GM23338 (cell line): ENCODE data around the gene GSTA5. TPM values are rescaled to one million over a fixed set of nuclear protein-coding genes. Genes with fewer than 3 reads are reported as not detected.
"Not testable (repeated sequence)": the region's sequence is repeated elsewhere in the genome, so short reads cannot be mapped to it uniquely, and the experiment has no call there.

Source experiments
- ATAC-seq: fragments of 200-7000 bp; cut with Tn5 transposase; 3 replicates; pipeline ENCODE4 v1.9.1; 2020
- DNase-seq: peaks from one replicate; pipeline ENCODE4 v3.0.0-alpha.2; 2015; ENCODE audit warnings: low spot score
- H2AFZ ChIP-seq: fragments of 200-600 bp; sonication (generic); 2 replicates; pipeline ENCODE4 v1.8.0; 2016; ENCODE audit warnings: antibody characterized with exemption, mild to moderate bottlenecking, moderate library complexity
- H3F3A ChIP-seq: fragments of 200-600 bp; sonication (generic); replicated peaks from 2 replicates; pipeline ENCODE4 v1.8.0; 2017; ENCODE audit warnings: antibody characterized with exemption, mixed run types, low read depth
- H3K27ac ChIP-seq: fragments of 200-600 bp; sonication (generic); 2 replicates; pipeline ENCODE4 v1.6.1; 2016; ENCODE audit warnings: low read depth
- H3K27me3 ChIP-seq: fragments of 200-600 bp; sonication (generic); 2 replicates; pipeline ENCODE4 v1.8.0; 2016; ENCODE audit warnings: mild to moderate bottlenecking, mixed run types, moderate library complexity; ENCODE audit not compliant: insufficient read depth
- H3K36me3 ChIP-seq: fragments of 200-600 bp; sonication (generic); 2 replicates; pipeline ENCODE4 v1.8.0; 2016; ENCODE audit warnings: mild to moderate bottlenecking; ENCODE audit not compliant: insufficient read depth
- H3K4me1 ChIP-seq: fragments of 200-600 bp; sonication (generic); 2 replicates; pipeline ENCODE4 v1.8.0; 2016; ENCODE audit warnings: mild to moderate bottlenecking, moderate library complexity; ENCODE audit not compliant: insufficient read depth
- H3K4me2 ChIP-seq: fragments of 200-600 bp; sonication (generic); 2 replicates; pipeline ENCODE4 v1.7.1; 2017; ENCODE audit warnings: mixed run types
- H3K4me3 ChIP-seq: fragments of 200-600 bp; sonication (generic); 2 replicates; pipeline ENCODE4 v1.6.1; 2016; ENCODE audit warnings: mixed run types
- H3K79me2 ChIP-seq: fragments of 200-600 bp; sonication (generic); replicated peaks from 2 replicates; pipeline ENCODE4 v1.8.0; 2017; ENCODE audit warnings: mild to moderate bottlenecking; ENCODE audit not compliant: insufficient read depth
- H3K9me2 ChIP-seq: fragments of 200-600 bp; sonication (generic); 2 replicates; pipeline ENCODE4 v1.8.0; 2017; ENCODE audit not compliant: insufficient read depth
- H4K20me1 ChIP-seq: fragments of 200-600 bp; sonication (generic); replicated peaks from 2 replicates; pipeline ENCODE4 v1.8.0; 2017; ENCODE audit warnings: mild to moderate bottlenecking; ENCODE audit not compliant: insufficient read depth
- H3K27ac Mint-ChIP-seq: 2 replicates; pipeline ENCODE4 v1.8.0; 2020; ENCODE audit warnings: inconsistent platforms, mild to moderate bottlenecking, moderate library complexity, mixed read lengths
- H3K27me3 Mint-ChIP-seq: 3 replicates; pipeline ENCODE4 v1.8.0; 2022; ENCODE audit warnings: low read depth, mild to moderate bottlenecking, moderate library complexity, mixed read lengths, inconsistent platforms; ENCODE audit not compliant: insufficient read depth, poor library complexity
- H3K36me3 Mint-ChIP-seq: 3 replicates; pipeline ENCODE4 v1.8.0; 2021; ENCODE audit warnings: low read depth, mild to moderate bottlenecking, inconsistent platforms, moderate library complexity, mixed read lengths
- H3K4me1 Mint-ChIP-seq: 3 replicates; pipeline ENCODE4 v1.8.0; 2020; ENCODE audit warnings: mild to moderate bottlenecking, inconsistent platforms, mixed read lengths
- H3K4me3 Mint-ChIP-seq: 3 replicates; pipeline ENCODE4 v1.8.0; 2021; ENCODE audit warnings: moderate library complexity, mild to moderate bottlenecking, inconsistent platforms, mixed read lengths
- H3K9me3 Mint-ChIP-seq: 3 replicates; pipeline ENCODE4 v1.8.0; 2020; ENCODE audit warnings: moderate library complexity, mild to moderate bottlenecking, inconsistent platforms, mixed read lengths
- CREB1 ChIP-seq: fragments of 250-450 bp; sonication (Bioruptor Pico); IDR thresholded peaks from 2 replicates; pipeline ENCODE4 v1.5.0; 2020; ENCODE audit warnings: low read depth, mild to moderate bottlenecking, moderate library complexity
- CTCF ChIP-seq, 2 experiments: fragments of 200-600 bp in 1 of 2; sonication (generic) in 1 of 2; conservative IDR thresholded peaks; 2 replicates each; pipeline versions ENCODE4 v1.5.1 to v1.6.1; 2016 to 2017; ENCODE audit warnings: antibody characterized with exemption in 2 of 2, low read depth in 2 of 2, mild to moderate bottlenecking in 2 of 2, moderate library complexity in 1 of 2
- EZH2 ChIP-seq: fragments of 200-600 bp; sonication (generic); IDR thresholded peaks from one replicate; pipeline ENCODE4 v1.8.0; 2017; ENCODE audit warnings: antibody characterized with exemption, mild to moderate bottlenecking, low read depth; ENCODE audit not compliant: unreplicated experiment
- EZH2phosphoT487 ChIP-seq: fragments of 200-600 bp; sonication (generic); IDR thresholded peaks from one replicate; pipeline ENCODE4 v1.8.1; 2018; ENCODE audit warnings: antibody characterized with exemption; ENCODE audit not compliant: unreplicated experiment
- JUNB ChIP-seq: IDR thresholded peaks from one replicate; pipeline ENCODE4 v1.6.1; 2016; ENCODE audit warnings: antibody characterized with exemption; ENCODE audit not compliant: unreplicated experiment
- NANOG ChIP-seq: IDR thresholded peaks from 2 replicates; pipeline ENCODE4 v1.6.1; 2016; ENCODE audit warnings: antibody characterized with exemption, borderline replicate concordance
- POLR2AphosphoS5 ChIP-seq: IDR thresholded peaks from 2 replicates; pipeline ENCODE4 v1.6.1; 2016; ENCODE audit warnings: antibody characterized with exemption, low read depth
- STAT1 ChIP-seq: IDR thresholded peaks from one replicate; pipeline ENCODE4 v1.6.1; 2016; ENCODE audit warnings: antibody characterized with exemption; ENCODE audit not compliant: unreplicated experiment
- ZNF114 ChIP-seq: fragments of 250-450 bp; sonication (Bioruptor Pico); IDR thresholded peaks from 2 replicates; pipeline ENCODE4 v1.5.0; 2020; ENCODE audit warnings: mild to moderate bottlenecking, moderate library complexity
- polyA plus RNA-seq: library from polyadenylated mRNA; unstranded; fragments of >200 nt; fragmentation: Nextera tagmentation; extraction: Ambion mirVana; gene quantifications from 2 replicates; pipeline ENCODE4 v1.2.1, GENCODE V29; 2016
- total RNA-seq: library from RNA; depleted of rRNA; stranded (reverse); fragments of >200 nt; shearing (Covaris generic); gene quantifications from 2 replicates; pipeline ENCODE4 v1.2.3, GENCODE V29; 2014
- TF ChIP-seq, protein P1 (sequence below): IDR thresholded peaks from one replicate; pipeline ENCODE4 v1.6.1; 2018; ENCODE audit warnings: antibody characterized with exemption; ENCODE audit not compliant: unreplicated experiment

GSTA5 gene
- total and polyA plus RNA-seq, 2 experiments from 2014 or later, result not detected

- Histone ChIP-seq H3F3A (no peaks in the 10 kb centered on the region), H3K27me3 (no peaks in the 10 kb centered on the region), H2AFZ (no peak overlapping the region), H4K20me1 (no peaks in the 10 kb centered on the region), H3K4me1 (no peaks in the 10 kb centered on the region), H3K36me3 (no peaks in the 10 kb centered on the region), H3K27ac (no peak overlapping the region), H3K79me2 (no peaks in the 10 kb centered on the region), H3K4me3 (no peak overlapping the region), H3K4me2 (no peak overlapping the region), H3K9me2 (no peaks in the 10 kb centered on the region)
- H3K27ac Mint-ChIP-seq, result no peak overlapping the region
- H3K27me3 Mint-ChIP-seq, result peaks cover 1% of the 10 kb centered on the region
- H3K36me3 Mint-ChIP-seq, result no peaks in the 10 kb centered on the region
- DNase-seq (no peak), ATAC-seq (no peak)
- H3K4me3 Mint-ChIP-seq, result no peak overlapping the region
- TF ChIP-seq CTCF (conservative IDR thresholded peaks at IDR 0.05; ENCODE audit: low read depth in 2 of 2), result no peak
- no peak for TF ChIP-seq EZH2
- no peak for TF ChIP-seq ZNF114 (CRISPR knock-in tag)
- no peak for TF ChIP-seq POLR2AphosphoS5
- TF ChIP-seq STAT1, result no peak
- TF ChIP-seq NANOG, result no peak
- no peak for TF ChIP-seq JUNB
- TF ChIP-seq, protein P1, sequence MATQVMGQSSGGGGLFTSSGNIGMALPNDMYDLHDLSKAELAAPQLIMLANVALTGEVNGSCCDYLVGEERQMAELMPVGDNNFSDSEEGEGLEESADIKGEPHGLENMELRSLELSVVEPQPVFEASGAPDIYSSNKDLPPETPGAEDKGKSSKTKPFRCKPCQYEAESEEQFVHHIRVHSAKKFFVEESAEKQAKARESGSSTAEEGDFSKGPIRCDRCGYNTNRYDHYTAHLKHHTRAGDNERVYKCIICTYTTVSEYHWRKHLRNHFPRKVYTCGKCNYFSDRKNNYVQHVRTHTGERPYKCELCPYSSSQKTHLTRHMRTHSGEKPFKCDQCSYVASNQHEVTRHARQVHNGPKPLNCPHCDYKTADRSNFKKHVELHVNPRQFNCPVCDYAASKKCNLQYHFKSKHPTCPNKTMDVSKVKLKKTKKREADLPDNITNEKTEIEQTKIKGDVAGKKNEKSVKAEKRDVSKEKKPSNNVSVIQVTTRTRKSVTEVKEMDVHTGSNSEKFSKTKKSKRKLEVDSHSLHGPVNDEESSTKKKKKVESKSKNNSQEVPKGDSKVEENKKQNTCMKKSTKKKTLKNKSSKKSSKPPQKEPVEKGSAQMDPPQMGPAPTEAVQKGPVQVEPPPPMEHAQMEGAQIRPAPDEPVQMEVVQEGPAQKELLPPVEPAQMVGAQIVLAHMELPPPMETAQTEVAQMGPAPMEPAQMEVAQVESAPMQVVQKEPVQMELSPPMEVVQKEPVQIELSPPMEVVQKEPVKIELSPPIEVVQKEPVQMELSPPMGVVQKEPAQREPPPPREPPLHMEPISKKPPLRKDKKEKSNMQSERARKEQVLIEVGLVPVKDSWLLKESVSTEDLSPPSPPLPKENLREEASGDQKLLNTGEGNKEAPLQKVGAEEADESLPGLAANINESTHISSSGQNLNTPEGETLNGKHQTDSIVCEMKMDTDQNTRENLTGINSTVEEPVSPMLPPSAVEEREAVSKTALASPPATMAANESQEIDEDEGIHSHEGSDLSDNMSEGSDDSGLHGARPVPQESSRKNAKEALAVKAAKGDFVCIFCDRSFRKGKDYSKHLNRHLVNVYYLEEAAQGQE, result no peak
- no peak for TF ChIP-seq CREB1 (CRISPR knock-in tag)
- TF ChIP-seq EZH2phosphoT487, result no peak
- peaks cover 6% of the 10 kb centered on the region; the same call in 2 of the 3 replicates for H3K4me1 Mint-ChIP-seq
- no peaks in the 10 kb centered on the region for H3K9me3 Mint-ChIP-seq
Measured at GRCh38 chr6:52801188-52801841, 39.3 kb downstream of the GSTA5 start.

DNA sequence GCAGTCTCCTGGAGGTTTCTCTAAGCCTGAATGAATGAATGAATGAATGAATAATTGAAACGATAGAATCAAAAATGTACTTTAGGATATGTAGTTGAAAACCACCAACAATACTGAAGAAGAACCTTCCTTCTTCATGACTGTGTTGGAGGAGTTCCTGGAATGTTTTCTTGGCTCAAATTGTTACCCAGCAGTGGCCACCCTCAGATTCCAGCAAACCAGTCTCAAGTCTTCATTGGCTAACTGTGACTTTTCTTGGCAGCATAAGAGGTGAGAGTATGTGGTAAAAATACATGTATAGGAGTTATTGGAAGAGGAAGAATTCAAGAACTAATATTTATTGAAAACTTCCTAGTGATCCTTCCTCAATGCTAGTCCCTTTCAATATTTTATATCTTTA, 41.3 kb downstream of the GSTA5 start:
- H2AFZ ChIP-seq, H3K9me2 ChIP-seq, H3K9me3 Mint-ChIP-seq, DNase-seq, H3K27me3 Mint-ChIP-seq, H3K27ac Mint-ChIP-seq, H3K4me1 Mint-ChIP-seq, H3K4me3 Mint-ChIP-seq, H3K79me2 ChIP-seq, H3F3A ChIP-seq, H3K36me3 Mint-ChIP-seq, H4K20me1 ChIP-seq, H3K36me3 ChIP-seq, H3K27ac ChIP-seq, H3K4me1 ChIP-seq, ATAC-seq, H3K4me3 ChIP-seq, H3K4me2 ChIP-seq, H3K27me3 ChIP-seq: not testable (repeated sequence)

DNA sequence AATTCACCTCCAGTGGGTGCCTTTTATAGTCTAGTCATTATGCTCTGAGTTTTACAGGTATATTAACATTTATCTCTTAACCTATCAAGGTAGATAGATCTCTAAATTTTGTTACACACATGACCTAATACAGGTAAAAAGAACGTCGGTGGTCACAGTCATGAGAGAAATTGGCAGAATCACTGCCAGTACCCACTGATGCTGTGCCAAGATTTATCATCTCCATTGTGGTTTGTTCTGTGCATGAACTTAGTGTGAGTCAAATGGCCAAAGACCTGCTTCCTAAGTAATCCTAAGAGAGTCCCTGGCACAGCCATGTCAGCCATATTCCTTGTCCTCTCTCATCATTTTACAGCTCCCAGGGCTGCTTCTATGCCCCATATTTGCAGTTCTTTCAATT, 46.2 kb downstream of the GSTA5 start:
- DNase-seq, H3K9me2 ChIP-seq, H3K4me2 ChIP-seq, H3K79me2 ChIP-seq, H3K27ac Mint-ChIP-seq, H3K36me3 ChIP-seq, ATAC-seq, H3K4me1 Mint-ChIP-seq, H3K4me3 Mint-ChIP-seq, H3K27me3 Mint-ChIP-seq, H3K27me3 ChIP-seq, H3K4me3 ChIP-seq, H4K20me1 ChIP-seq, H2AFZ ChIP-seq, H3K4me1 ChIP-seq, H3K27ac ChIP-seq, H3F3A ChIP-seq: not testable (repeated sequence)
- H3K9me3 Mint-ChIP-seq, result peaks cover 20% of the 10 kb centered on the region
- peaks cover 12% of the 10 kb centered on the region; the same call in 2 of the 3 replicates for H3K36me3 Mint-ChIP-seq
